Motor neuron (in vitro differentiated cells): Measurements from ENCODE around the gene FAS. TPM values are rescaled to one million over a fixed set of nuclear protein-coding genes. Genes with fewer than 3 reads are reported as not detected.

Source experiments
- ATAC-seq, 8 experiments: fragments of 200-7000 bp; cut with Tn5 transposase; replicated peaks in 6 of 8; 2 replicates each; pipeline ENCODE4 v1.8.0; 2021; ENCODE audit warnings: mild to moderate bottlenecking in 8 of 8, moderate library complexity in 8 of 8
- H3K27ac ChIP-seq, 2 donors: fragments of 250-450 bp; sonication (Bioruptor Pico); 2 replicates each; pipeline ENCODE4 v1.9.0; 2021; ENCODE audit warnings: antibody characterized with exemption in 2 of 2, mild to moderate bottlenecking in 2 of 2, moderate library complexity in 1 of 2
- H3K4me1 ChIP-seq, 2 donors: fragments of 250-450 bp; sonication (Bioruptor Pico); replicated peaks in 1 of 2; 2 replicates each; pipeline ENCODE4 v1.6.1; 2021; ENCODE audit warnings: antibody characterized with exemption in 2 of 2, mild to moderate bottlenecking in 2 of 2, moderate library complexity in 1 of 2
- H3K4me3 ChIP-seq, 5 donors: fragments of 250-450 bp; sonication (Bioruptor Pico); 2 replicates each; pipeline ENCODE4 v1.9.0; 2021; ENCODE audit warnings: antibody characterized with exemption in 5 of 5, mild to moderate bottlenecking in 5 of 5, moderate library complexity in 4 of 5
- WGBS, 10 experiments: fragments of 450-650 bp; shearing (Covaris generic); methylation state at CpG; one replicate each; pipeline ENCODE4 v1.0.0; 2022; 5-methylcytosine and 5-hydroxymethylcytosine counted together
- in situ Hi-C, 9 experiments: fragments of 400-800 bp; cut with MboI; loops; one replicate each; pipeline ENCODE4 v1.15.0; 2021; ENCODE audit warnings: low sequenced_read_pairs in 9 of 9, low pct_unique_long_range_greater_than_20kb in 2 of 9; ENCODE audit not compliant: unreplicated experiment in 9 of 9
- total RNA-seq, 8 experiments: library from RNA; unstranded; fragments of 300-600 nt; gene quantifications; 2 replicates each; pipeline versions ENCODE4 v1.2.3 to v1.2.4, GENCODE V29; 2022

The FAS gene
- total RNA-seq, 8 experiments from 2014 or later: 1.5 to 65.7 (median 13.3) TPM

GRCh38 chr10:88975377-88975720 lies 15.2 kb upstream of the FAS start:
- ATAC-seq: peak in 2 of 8 experiments; percentile 11 to 12
- 29 to 100% (median 89%) methylated on average over 1 to 3 of the region's 3 CpGs; no CpG with 5 or more reads in 1 of the 10 experiments for WGBS, 10 experiments
- no peak overlapping the region for H3K4me3 ChIP-seq

GRCh38 chr10:88978463-88978862 lies 12.1 kb upstream of the FAS start:
- Histone ChIP-seq H3K27ac (no peak overlapping the region), H3K4me3 (no peak overlapping the region), H3K4me1 (no peaks in the 10 kb centered on the region)
- 50 to 100% (median 85%) methylated on average over 1 to 2 of the region's 2 CpGs; no CpG with 5 or more reads in 3 of the 10 experiments for WGBS, 10 experiments
- ATAC-seq: no peak
- in situ Hi-C loops: no loop called here

More at GRCh38 chr10:88975377-88975720, 15.2 kb upstream of the FAS start:
- in situ Hi-C loops: no loop called here
- H3K4me1 ChIP-seq: no peaks in the 10 kb centered on the region
- no peak overlapping the region for H3K27ac ChIP-seq

- Histone ChIP-seq H3K27ac (no peak overlapping the region), H3K4me3 (no peak overlapping the region), H3K4me1 (no peaks in the 10 kb centered on the region)
- peak in 2 of 8 experiments; percentile 34 to 67 for ATAC-seq
- WGBS, 10 experiments: 0 to 56% (median 35%) methylated on average over 3 to 5 of the region's 5 CpGs; no CpG with 5 or more reads in 1 of the 10 experiments
- in situ Hi-C loops: no loop called here
Measured at GRCh38 chr10:88979153-88979562, 11.4 kb upstream of the FAS start.

GRCh38 chr10:88979603-88980002 lies 11.0 kb upstream of the FAS start:
- ATAC-seq: no peak
- 53 to 100% (median 79%) methylated on average over 1 to 4 of the region's 4 CpGs; no CpG with 5 or more reads in 1 of the 10 experiments for WGBS, 10 experiments
- in situ Hi-C loops: no loop called here
- H3K4me3 ChIP-seq: no peak overlapping the region
- no peak overlapping the region for H3K27ac ChIP-seq
- H3K4me1 ChIP-seq: no peaks in the 10 kb centered on the region

GRCh38 chr10:88980247-88980646 lies 10.4 kb upstream of the FAS start:
- in situ Hi-C loops: no loop called here

GRCh38 chr10:88980800-88981199 lies 9.8 kb upstream of the FAS start:
- ATAC-seq: no peak
- WGBS, 10 experiments: 60 to 100% (median 100%) methylated on average over 1 to 3 of the region's 4 CpGs; no CpG with 5 or more reads in 3 of the 10 experiments
- in situ Hi-C loops: no loop called here
- Histone ChIP-seq H3K27ac (no peak overlapping the region), H3K4me1 (no peaks in the 10 kb centered on the region), H3K4me3 (no peak overlapping the region)

More at GRCh38 chr10:88980247-88980646, 10.4 kb upstream of the FAS start:
- H3K27ac ChIP-seq: no peak overlapping the region
- no peak for ATAC-seq
- H3K4me1 ChIP-seq: no peaks in the 10 kb centered on the region
- H3K4me3 ChIP-seq: no peak overlapping the region
- WGBS, 10 experiments: 57 to 100% (median 90%) methylated on average over 1 to 4 of the region's 4 CpGs; no CpG with 5 or more reads in 2 of the 10 experiments

GRCh38 chr10:88981435-88981834 lies 9.2 kb upstream of the FAS start:
- Histone ChIP-seq H3K27ac (no peak overlapping the region), H3K4me1 (no peaks in the 10 kb centered on the region), H3K4me3 (no peak overlapping the region)
- no peak for ATAC-seq
- in situ Hi-C loops: no loop called here
- 73 to 100% (median 85%) methylated on average over 1 to 5 of the region's 5 CpGs; no CpG with 5 or more reads in 1 of the 10 experiments for WGBS, 10 experiments

- H3K4me1 ChIP-seq: no peaks in the 10 kb centered on the region
- no peak for ATAC-seq
Measured at GRCh38 chr10:88982366-88982765, 8.2 kb upstream of the FAS start.

GRCh38 chr10:88983206-88983605 lies 7.4 kb upstream of the FAS start:
- WGBS, 10 experiments: 14 to 100% (median 67%) methylated on average over 1 to 2 of the region's 2 CpGs; no CpG with 5 or more reads in 1 of the 10 experiments
- in situ Hi-C loops: no loop called here
- H3K4me1 ChIP-seq: no peaks in the 10 kb centered on the region
- no peak overlapping the region for H3K4me3 ChIP-seq
- no peak overlapping the region for H3K27ac ChIP-seq
- ATAC-seq: no peak

More at GRCh38 chr10:88982366-88982765, 8.2 kb upstream of the FAS start:
- 0 to 100% (median 93%) methylated on average over 1 to 2 of the region's 2 CpGs for WGBS, 10 experiments
- no peak overlapping the region for H3K4me3 ChIP-seq
- in situ Hi-C loops: no loop called here
- no peak overlapping the region for H3K27ac ChIP-seq

- WGBS, 10 experiments: 50 to 100% (median 89%) methylated on average over 1 of the region's 1 CpG; no CpG with 5 or more reads in 5 of the 10 experiments
- H3K27ac ChIP-seq: no peak overlapping the region
- in situ Hi-C loops: no loop called here
- no peak overlapping the region for H3K4me3 ChIP-seq
- no peak for ATAC-seq
- no peaks in the 10 kb centered on the region for H3K4me1 ChIP-seq
Measured at GRCh38 chr10:88983939-88984338, 6.7 kb upstream of the FAS start.

- in situ Hi-C loops: no loop called here
- no peaks in the 10 kb centered on the region for H3K4me1 ChIP-seq
- no peak overlapping the region for H3K27ac ChIP-seq
- no peak for ATAC-seq
- H3K4me3 ChIP-seq: no peak overlapping the region
Measured at GRCh38 chr10:88984525-88984924, 6.1 kb upstream of the FAS start.

GRCh38 chr10:88986549-88987242 lies 3.9 kb upstream of the FAS start:
- no peak for ATAC-seq
- Histone ChIP-seq H3K4me1 (no peaks in the 10 kb centered on the region), H3K4me3 (no peak overlapping the region), H3K27ac (no peak overlapping the region)
- in situ Hi-C loops: no loop called here
- 0 to 50% (median 40%) methylated on average over 1 to 2 of the region's 2 CpGs for WGBS, 10 experiments

GRCh38 chr10:88987243-88987725 lies 3.3 kb upstream of the FAS start:
- H3K27ac ChIP-seq: no peak overlapping the region
- in situ Hi-C loops: no loop called here

GRCh38 chr10:88987840-88988239 lies 2.8 kb upstream of the FAS start:
- no peak overlapping the region for H3K27ac ChIP-seq
- in situ Hi-C loops: no loop called here
- H3K4me1 ChIP-seq: peaks cover 0 to 3% of the 10 kb centered on the region in 2 donors
- ATAC-seq: no peak
- 46 to 100% (median 71%) methylated on average over 1 to 2 of the region's 2 CpGs; no CpG with 5 or more reads in 2 of the 10 experiments for WGBS, 10 experiments
- no peak overlapping the region for H3K4me3 ChIP-seq

More at GRCh38 chr10:88987243-88987725, 3.3 kb upstream of the FAS start:
- no peak overlapping the region for H3K4me3 ChIP-seq
- ATAC-seq: no peak
- peaks cover 0 to 3% of the 10 kb centered on the region in 2 donors for H3K4me1 ChIP-seq
